HepG2 (cell line): Measurements from ENCODE around the gene KDM3B. TPM values are rescaled to one million over a fixed set of nuclear protein-coding genes. Genes with fewer than 3 reads are reported as not detected.

ENCODE experiments used
- ARNT2 ChIP-seq: sonication (generic); formaldehyde crosslinking; IDR thresholded peaks from 2 replicates; pipeline ENCODE4 v1.8.0; 2022; ENCODE audit warnings: mild to moderate bottlenecking, low read depth, missing genetic modification reagents, moderate library complexity
- BRCA1 ChIP-seq: sonication (generic); formaldehyde crosslinking; IDR thresholded peaks from 2 replicates; pipeline ENCODE4 v1.4.0; 2020; ENCODE audit warnings: missing genetic modification reagents
- CHD2 ChIP-seq: IDR thresholded peaks from 2 replicates; pipeline ENCODE4 v1.6.1; 2011; ENCODE audit warnings: low read depth, low read length, improper control_type of control experiment
- FOXA1 ChIP-seq, 2 experiments: fragments of 450-650 bp in 1 of 2; sonication (generic) in 1 of 2; formaldehyde crosslinking in 1 of 2; IDR thresholded peaks; 2 replicates each; pipeline versions ENCODE4 v1.4.0 to v1.6.1; 2016 to 2020; ENCODE audit warnings: missing genetic modification reagents in 1 of 2
- HNRNPUL1 ChIP-seq: fragments of 200-400 bp; formaldehyde crosslinking; IDR thresholded peaks from 2 replicates; pipeline ENCODE4 v1.6.1; 2017; ENCODE audit warnings: low read depth, mild to moderate bottlenecking, low read length, moderate library complexity
- KAT7 ChIP-seq: IDR thresholded peaks from 2 replicates; pipeline ENCODE4 v1.6.1; 2018; ENCODE audit warnings: borderline replicate concordance, missing compliant biosample characterization
- NAIF1 ChIP-seq: sonication (generic); formaldehyde crosslinking; IDR thresholded peaks from 2 replicates; pipeline ENCODE4 v1.5.0; 2020; ENCODE audit warnings: mild to moderate bottlenecking, missing genetic modification reagents, borderline replicate concordance
- NFYC ChIP-seq: IDR thresholded peaks from 2 replicates; pipeline ENCODE4 v1.6.1; 2016; ENCODE audit warnings: missing genetic modification reagents, missing compliant biosample characterization
- STAT6 ChIP-seq: sonication (generic); formaldehyde crosslinking; IDR thresholded peaks from 2 replicates; pipeline ENCODE4 v1.4.0; 2020; ENCODE audit warnings: missing genetic modification reagents, mild to moderate bottlenecking, borderline replicate concordance
- TEAD2 ChIP-seq: sonication (generic); formaldehyde crosslinking; IDR thresholded peaks from 2 replicates; pipeline ENCODE4 v1.9.0; 2021; ENCODE audit warnings: missing genetic modification reagents
- TFAP4 ChIP-seq: sonication (generic); IDR thresholded peaks from 2 replicates; pipeline ENCODE4 v1.6.1; 2016; ENCODE audit warnings: low read depth, borderline replicate concordance
- ZNF235 ChIP-seq: sonication (generic); formaldehyde crosslinking; IDR thresholded peaks from 2 replicates; pipeline ENCODE4 v1.8.1; 2023; ENCODE audit warnings: mild to moderate bottlenecking, missing genetic modification reagents, borderline replicate concordance
- ZNF260 ChIP-seq: sonication (generic); formaldehyde crosslinking; IDR thresholded peaks from 2 replicates; pipeline ENCODE4 v1.4.0; 2020; ENCODE audit warnings: missing genetic modification reagents, low read depth, mild to moderate bottlenecking, borderline replicate concordance
- ZNF30 ChIP-seq: sonication (generic); formaldehyde crosslinking; IDR thresholded peaks from 2 replicates; pipeline ENCODE4 v1.5.0; 2020; ENCODE audit warnings: mild to moderate bottlenecking, missing genetic modification reagents
- ZNF558 ChIP-seq: sonication (generic); formaldehyde crosslinking; IDR thresholded peaks from 2 replicates; pipeline ENCODE4 v1.9.0; 2022; ENCODE audit warnings: mild to moderate bottlenecking, missing genetic modification reagents, borderline replicate concordance
- ZNF703 ChIP-seq: sonication (generic); formaldehyde crosslinking; IDR thresholded peaks from 2 replicates; pipeline ENCODE4 v1.5.1; 2020; ENCODE audit warnings: missing genetic modification reagents, mild to moderate bottlenecking, moderate library complexity, borderline replicate concordance
- ZNF792 ChIP-seq: IDR thresholded peaks from 2 replicates; pipeline ENCODE4 v1.6.1; 2016
- polyA plus RNA-seq, 8 experiments: library from polyadenylated mRNA; depleted of rRNA in 3 of 8; stranded (reverse) in 7 of 8; unstranded in 1 of 8; fragments of >200 nt; fragmentation: Illumina TruSeq in 4 of 8; extraction: Trizol in 4 of 8; gene quantifications; 2 replicates each; pipeline versions ENCODE4 v1.2.1 to v1.2.3, GENCODE V29; 2011 to 2016; ENCODE audit warnings: low read depth in 4 of 8, missing spikeins in 1 of 8, mixed read lengths in 1 of 8; ENCODE audit not compliant: insufficient read depth in 1 of 8
- total RNA-seq, 5 experiments: library from RNA; depleted of rRNA; stranded (reverse); fragments of >200 nt; fragmentation: Illumina TruSeq; extraction: Trizol; gene quantifications; 2 replicates each; pipeline ENCODE4 v1.2.3, GENCODE V29; 2016; ENCODE audit warnings: low read depth in 1 of 5
- TF ChIP-seq, protein P1 (sequence below): sonication (generic); formaldehyde crosslinking; IDR thresholded peaks from 2 replicates; pipeline ENCODE4 v1.9.0; 2022; ENCODE audit warnings: missing genetic modification reagents, mild to moderate bottlenecking, borderline replicate concordance
- TF ChIP-seq, protein P2 (sequence below): sonication (generic); formaldehyde crosslinking; IDR thresholded peaks from 2 replicates; pipeline ENCODE4 v1.5.1; 2020; ENCODE audit warnings: mild to moderate bottlenecking, missing genetic modification reagents, moderate library complexity

The KDM3B gene
- total and polyA plus RNA-seq, 2 of the 13 experiments (the other 11 are each of a cell fraction or from before 2014, with no cell fraction given), result 19.7 to 34.3 TPM

DNA sequence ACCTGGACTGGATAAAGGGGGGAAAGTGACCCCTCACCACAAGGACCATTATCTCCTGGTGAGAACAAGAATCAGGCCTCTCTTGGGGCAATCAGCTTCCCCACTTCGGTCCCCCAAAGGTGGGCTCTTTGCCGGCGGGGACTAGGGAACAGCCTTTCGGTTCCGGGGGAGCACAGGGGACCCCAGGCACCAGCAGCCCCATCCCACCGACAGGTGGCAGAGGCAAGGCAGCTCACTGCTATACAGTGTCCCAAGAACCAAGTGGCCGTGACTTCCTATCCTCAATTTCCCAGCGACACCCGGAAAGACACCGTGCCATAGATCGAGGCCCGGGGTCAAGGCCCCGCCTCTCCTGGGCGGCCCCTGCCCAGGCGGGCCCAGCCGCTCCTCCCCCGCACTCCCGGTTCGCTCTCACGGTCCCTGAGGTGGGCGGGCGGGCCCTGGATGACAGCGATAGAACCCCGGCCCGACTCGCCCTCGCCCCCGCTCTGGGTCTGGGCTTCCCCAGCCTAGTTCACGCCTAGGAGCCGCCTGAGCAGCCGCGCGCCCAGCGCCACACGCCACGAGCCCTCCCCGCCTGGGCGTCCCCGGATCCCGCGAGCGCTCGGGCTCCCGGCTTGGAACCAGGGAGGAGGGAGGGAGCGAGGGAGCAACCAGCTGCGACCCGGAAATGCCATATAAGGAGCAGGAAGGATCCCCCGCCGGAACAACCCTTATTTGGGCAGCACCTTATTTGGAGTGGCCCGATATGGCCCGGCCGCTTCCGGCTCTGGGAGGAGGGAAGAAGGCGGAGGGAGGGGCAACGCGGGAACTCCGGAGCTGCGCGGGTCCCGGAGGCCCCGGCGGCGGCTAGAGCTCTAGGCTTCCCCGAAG, 112.1 kb downstream of the KDM3B start (continued):
- TF ChIP-seq TFAP4 (peak; percentile 84; the same call in 1 of the 2 replicates), ZNF703 (CRISPR knock-in tag) (peak; percentile 49; the same call in 1 of the 2 replicates), ZNF235 (CRISPR knock-in tag) (peak; percentile 53; the same call in 1 of the 2 replicates), ZNF260 (CRISPR knock-in tag) (no peak), HNRNPUL1 (0 out of 2 replicates have a peak, but pooled peaks have one; percentile 8), ZNF30 (CRISPR knock-in tag) (no peak), NFYC (no peak), KAT7 (CRISPR knock-in tag) (no peak), NAIF1 (CRISPR knock-in tag) (no peak; the same call in 1 of the 2 replicates), ZNF792 (CRISPR knock-in tag) (0 out of 2 replicates have a peak, but pooled peaks have one; percentile 7), BRCA1 (CRISPR knock-in tag) (no peak), ARNT2 (0 out of 2 replicates have a peak, but pooled peaks have one; percentile 5), TEAD2 (CRISPR knock-in tag) (no peak), STAT6 (CRISPR knock-in tag) (no peak), FOXA1 (IDR thresholded peaks at IDR 0.05) (no peak), FOXA1 (CRISPR knock-in tag; IDR thresholded peaks at IDR 0.05) (no peak), CHD2 (peak; percentile 92), ZNF558 (peak; percentile 75; the same call in 1 of the 2 replicates)
- TF ChIP-seq, protein P1, sequence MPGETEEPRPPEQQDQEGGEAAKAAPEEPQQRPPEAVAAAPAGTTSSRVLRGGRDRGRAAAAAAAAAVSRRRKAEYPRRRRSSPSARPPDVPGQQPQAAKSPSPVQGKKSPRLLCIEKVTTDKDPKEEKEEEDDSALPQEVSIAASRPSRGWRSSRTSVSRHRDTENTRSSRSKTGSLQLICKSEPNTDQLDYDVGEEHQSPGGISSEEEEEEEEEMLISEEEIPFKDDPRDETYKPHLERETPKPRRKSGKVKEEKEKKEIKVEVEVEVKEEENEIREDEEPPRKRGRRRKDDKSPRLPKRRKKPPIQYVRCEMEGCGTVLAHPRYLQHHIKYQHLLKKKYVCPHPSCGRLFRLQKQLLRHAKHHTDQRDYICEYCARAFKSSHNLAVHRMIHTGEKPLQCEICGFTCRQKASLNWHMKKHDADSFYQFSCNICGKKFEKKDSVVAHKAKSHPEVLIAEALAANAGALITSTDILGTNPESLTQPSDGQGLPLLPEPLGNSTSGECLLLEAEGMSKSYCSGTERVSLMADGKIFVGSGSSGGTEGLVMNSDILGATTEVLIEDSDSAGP (CRISPR knock-in tag), result peak; percentile 73; the same call in 1 of the 2 replicates
- TF ChIP-seq, protein P2, sequence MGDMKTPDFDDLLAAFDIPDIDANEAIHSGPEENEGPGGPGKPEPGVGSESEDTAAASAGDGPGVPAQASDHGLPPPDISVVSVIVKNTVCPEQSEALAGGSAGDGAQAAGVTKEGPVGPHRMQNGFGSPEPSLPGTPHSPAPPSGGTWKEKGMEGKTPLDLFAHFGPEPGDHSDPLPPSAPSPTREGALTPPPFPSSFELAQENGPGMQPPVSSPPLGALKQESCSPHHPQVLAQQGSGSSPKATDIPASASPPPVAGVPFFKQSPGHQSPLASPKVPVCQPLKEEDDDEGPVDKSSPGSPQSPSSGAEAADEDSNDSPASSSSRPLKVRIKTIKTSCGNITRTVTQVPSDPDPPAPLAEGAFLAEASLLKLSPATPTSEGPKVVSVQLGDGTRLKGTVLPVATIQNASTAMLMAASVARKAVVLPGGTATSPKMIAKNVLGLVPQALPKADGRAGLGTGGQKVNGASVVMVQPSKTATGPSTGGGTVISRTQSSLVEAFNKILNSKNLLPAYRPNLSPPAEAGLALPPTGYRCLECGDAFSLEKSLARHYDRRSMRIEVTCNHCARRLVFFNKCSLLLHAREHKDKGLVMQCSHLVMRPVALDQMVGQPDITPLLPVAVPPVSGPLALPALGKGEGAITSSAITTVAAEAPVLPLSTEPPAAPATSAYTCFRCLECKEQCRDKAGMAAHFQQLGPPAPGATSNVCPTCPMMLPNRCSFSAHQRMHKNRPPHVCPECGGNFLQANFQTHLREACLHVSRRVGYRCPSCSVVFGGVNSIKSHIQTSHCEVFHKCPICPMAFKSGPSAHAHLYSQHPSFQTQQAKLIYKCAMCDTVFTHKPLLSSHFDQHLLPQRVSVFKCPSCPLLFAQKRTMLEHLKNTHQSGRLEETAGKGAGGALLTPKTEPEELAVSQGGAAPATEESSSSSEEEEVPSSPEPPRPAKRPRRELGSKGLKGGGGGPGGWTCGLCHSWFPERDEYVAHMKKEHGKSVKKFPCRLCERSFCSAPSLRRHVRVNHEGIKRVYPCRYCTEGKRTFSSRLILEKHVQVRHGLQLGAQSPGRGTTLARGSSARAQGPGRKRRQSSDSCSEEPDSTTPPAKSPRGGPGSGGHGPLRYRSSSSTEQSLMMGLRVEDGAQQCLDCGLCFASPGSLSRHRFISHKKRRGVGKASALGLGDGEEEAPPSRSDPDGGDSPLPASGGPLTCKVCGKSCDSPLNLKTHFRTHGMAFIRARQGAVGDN (CRISPR knock-in tag), result peak; percentile 81
